ENCODE results near the gene ITPR2.

GRCh38 chr12:26692407-26692806 lies 140.6 kb downstream of the ITPR2 start:
- no peak for TF ChIP-seq HDGF (IDR thresholded peaks at IDR 0.05; ENCODE audit: borderline replicate concordance)
- no peak for TF ChIP-seq BHLHE40 (IDR thresholded peaks at IDR 0.05; ENCODE audit: borderline replicate concordance)
- no peak for TF ChIP-seq FOXM1 (IDR thresholded peaks at IDR 0.05; ENCODE audit: borderline replicate concordance)
- TF ChIP-seq SP1 (IDR thresholded peaks at IDR 0.05) = no peak
- no peak for TF ChIP-seq L3MBTL2 (conservative IDR thresholded peaks at IDR 0.05)
- TF ChIP-seq PKNOX1 (IDR thresholded peaks at IDR 0.05) = no peak
- TF ChIP-seq TARDBP (IDR thresholded peaks at IDR 0.05) = no peak
- TF ChIP-seq SUZ12 (IDR thresholded peaks at IDR 0.05) = no peak
- no peak for TF ChIP-seq ZNF384 (IDR thresholded peaks at IDR 0.05)
